GM21737 (cell line): ENCODE measurements around the gene PLCB1.

Experiments
- ATAC-seq: cut with Tn5 transposase; IDR thresholded peaks from one replicate; pipeline ENCODE4 v1.9.1; 2021; ENCODE audit warnings: mild to moderate bottlenecking, moderate library complexity; ENCODE audit not compliant: unreplicated experiment

Gene PLCB1

DNA sequence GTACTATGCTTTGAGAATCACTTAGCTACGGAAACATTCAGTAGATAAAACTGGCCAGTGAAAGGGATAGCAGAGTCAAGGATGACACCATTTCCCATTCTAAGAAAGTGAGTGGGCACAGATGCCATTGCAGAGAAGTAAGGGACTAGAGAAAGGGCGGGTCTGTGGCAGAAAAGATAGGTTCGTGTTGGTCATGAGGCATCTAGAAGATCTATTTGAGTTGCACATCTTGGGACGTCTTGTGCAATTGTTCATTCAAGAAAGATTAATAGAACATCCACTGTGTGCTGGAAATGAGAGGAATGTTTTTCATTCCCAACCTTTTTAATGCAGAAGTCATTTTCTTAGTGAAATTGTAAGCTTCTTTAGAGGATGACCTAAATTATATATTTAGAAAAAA lies 161.7 kb downstream of the PLCB1 start:
- no peak for ATAC-seq

DNA sequence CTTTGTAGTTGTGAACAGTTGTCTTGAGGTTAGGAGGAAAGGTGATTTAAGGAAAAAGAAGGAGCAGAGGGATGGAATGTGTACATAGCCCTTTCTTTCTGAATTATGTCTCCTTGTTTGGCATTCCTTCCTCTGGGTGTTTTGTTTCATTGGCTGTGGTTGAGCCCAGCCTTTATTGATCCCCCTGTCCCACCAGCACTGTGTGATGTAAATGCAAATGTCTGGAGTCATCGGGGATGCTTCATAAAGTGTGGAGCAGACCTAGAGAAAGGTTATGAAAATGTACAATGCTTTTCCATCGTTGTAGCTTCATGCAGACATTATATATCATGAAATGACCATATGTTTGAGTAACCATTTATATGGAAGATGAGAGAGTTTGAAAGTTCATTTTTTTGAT lies 164.5 kb downstream of the PLCB1 start:
- no peak for ATAC-seq

DNA sequence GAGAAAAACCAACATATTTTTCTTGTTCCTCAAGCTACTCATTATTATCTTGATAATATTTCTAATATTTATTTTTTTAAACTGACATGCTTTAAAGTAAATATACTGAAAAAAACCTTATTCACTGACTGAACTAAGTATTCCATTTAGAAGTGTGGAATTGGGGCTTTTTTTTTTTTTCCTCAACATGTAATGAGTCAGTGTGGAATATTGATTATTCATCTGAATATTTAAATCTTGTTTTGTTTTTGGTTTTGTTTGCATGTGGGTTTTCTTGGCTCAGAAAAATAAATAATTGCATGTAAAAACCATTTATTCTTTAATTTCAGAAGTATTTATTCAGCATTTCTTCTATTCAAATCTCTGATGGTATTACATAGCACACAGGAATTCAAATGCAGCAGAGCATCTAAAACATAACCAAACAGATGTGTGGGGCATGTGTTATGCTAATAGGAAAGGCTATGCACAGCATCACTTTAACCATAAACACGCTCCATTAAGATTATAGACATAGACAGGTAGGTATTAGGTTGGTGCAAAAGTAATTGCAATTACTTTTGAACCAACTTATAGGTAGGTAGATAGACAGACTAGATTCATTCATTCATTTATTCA lies 166.5 kb downstream of the PLCB1 start:
- no peak for ATAC-seq

DNA sequence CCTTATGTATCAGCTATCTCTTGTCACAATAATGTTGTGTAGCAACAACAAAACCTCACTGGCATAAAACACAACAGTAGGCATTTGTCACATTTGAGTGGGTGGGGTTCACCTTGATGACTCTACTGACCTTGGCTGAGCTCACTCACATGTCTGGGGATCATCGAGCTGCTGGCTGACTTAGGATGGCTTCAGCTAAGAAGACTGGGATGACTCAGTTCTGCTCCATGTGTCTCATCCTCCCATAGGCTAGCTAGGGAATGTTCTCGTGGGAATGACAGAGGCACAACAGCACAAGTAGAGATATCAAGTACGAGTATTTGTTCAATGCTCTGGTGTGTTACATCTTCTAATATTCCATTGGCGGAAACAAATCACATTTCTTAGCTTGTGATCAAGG lies 167.9 kb downstream of the PLCB1 start:
- no peak for ATAC-seq

DNA sequence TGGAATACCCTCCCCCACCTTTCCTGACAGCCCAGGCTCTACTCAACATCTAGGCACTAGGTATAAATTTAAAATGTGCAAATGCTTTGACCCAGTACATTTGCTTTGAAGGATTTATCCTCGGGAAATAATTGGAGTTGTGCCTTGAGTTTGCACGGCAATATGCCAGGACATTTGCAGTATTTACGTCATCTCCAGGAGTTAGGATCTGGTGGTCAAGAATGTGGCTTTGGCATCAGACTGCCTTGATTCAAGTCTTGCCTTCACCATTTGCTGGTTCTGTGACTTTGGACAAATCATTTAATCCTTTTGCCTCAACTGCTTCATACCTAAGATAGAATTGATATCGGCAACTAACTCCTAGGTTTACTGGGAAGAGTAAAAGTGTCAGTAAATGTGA lies 169.6 kb downstream of the PLCB1 start:
- ATAC-seq, result no peak

DNA sequence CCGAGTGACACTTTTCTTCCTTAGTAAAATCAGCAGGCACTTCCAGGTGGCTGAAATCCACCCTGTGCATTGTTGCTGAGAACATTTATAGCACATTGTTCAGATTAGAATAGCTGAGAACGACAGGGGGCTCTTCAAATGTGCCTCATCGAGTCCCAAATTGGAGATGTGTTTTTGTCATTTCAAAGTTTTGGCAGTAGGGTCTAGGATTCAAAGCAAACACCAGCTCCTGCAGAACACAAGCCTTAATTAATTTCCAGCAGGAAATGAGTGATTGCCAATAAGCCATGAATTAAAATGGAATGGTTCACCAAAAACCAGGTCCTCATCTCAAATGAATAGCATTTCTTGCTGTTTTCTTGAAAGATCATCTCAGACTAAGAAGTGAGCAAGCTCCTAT lies 171.6 kb downstream of the PLCB1 start:
- ATAC-seq, result no peak

DNA sequence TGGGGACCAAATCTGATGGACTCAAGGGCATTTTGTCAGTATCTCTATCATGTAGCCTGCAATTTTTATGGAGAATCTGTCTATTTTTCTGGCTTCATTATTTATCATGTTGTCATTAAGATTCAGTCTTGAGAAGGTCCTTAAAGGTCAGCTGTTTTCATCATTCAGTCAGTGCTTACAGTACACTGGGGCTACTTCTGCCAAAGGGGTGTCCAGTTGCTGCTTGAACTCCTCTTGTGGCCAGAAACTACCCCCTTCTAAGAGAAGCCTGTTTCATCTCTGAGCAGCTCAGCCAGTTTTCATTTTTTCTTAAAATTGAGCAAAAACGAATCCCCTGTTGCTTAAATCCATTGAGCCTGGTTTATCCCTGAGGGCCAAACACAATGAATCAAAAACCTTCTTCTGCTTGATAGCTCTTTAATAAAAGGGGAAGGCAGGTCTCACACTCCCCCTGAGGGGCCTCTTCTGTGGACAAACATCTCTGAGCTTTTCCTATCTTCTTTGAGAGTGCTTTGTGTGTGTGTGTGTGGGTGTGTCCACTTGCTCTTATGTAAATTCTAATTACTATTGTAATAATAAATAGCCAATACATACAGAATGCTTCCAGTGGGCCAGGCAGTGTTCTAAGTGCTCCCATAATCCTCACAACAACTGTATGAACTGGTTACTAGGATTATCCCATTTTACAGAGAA lies 172.2 kb downstream of the PLCB1 start:
- ATAC-seq, result no peak

DNA sequence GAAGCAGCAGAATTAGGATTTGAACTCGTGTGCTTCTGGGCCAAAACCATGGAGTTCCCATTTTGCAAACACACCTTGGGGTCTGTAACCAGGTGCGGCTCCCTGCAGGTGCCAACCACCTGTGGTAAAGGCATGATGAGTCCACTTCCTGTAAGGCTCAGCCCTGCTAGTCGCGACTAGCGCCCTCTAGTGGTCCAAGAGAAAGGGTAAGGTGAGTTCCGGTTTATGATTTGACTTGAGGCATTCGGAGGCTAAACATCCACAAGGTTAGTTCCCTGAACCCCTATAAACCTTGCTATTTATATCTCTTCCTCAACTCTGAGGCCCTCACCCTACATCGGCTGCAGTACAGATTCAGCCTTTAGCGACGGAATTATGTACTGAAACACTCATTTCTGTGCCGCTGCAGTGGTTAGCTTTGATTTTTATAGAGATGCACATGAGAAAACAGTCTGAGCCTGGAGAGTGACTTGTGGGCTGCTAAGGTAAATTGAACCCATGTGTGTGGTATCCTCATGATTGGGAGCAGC lies 173.4 kb downstream of the PLCB1 start:
- ATAC-seq, result peak; percentile 90

DNA sequence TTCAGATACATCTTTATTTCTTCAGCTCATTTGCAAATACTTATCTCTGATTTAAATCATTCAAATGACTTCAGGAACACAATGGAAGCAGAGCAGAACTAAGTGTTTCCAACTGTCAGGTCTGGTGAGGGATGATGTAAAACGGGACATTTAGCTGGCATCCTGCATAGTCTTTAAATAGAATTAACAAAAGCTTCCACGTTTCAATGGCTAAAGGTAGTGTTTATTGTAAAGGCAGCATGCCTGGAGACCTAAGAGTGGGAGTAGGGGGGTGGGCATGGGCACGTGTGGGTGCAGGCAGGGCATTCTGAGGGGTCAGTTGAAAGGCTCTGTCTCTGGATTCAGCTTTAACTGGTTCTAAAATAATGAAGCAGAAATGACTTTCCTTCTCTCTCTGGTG lies 174.9 kb downstream of the PLCB1 start:
- ATAC-seq, result no peak

DNA sequence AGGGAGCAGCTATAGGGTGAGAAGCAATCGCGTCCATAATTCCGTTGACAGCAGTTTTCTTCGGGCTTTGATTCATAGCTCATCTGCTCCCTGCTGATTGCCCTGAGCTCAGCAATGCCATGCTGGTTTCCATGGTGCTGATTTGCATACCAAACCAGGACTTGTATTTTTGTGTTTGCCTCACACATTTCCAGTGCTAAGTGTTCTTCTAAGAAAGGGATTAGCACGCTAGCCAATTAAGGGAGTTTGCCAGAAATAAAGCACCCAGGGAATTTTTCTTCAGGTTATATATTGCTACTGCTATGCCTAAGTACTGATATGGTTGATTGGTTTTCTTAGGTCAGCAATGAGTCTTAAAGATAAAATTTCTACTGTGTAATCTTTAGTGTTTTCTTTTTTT lies 177.6 kb downstream of the PLCB1 start:
- ATAC-seq, result no peak

DNA sequence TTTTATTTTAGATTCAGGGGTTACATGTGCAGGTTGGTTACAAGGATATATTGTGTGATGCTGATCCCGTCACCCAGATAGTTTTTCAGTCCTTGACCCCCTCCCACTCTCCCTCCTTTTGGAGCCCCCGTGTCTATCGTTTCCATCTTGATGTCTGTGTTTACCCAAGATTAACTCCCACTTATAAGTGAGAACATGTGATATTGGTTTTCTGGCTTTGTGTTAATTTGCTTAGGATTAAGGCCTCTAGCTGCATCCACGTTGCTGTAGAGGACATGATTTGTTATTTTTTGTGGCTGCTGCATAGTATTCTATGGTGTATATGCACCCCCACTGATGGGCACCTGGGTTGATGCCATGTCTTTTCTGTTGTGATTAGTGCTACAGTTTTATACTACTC lies 178.6 kb downstream of the PLCB1 start:
- no peak for ATAC-seq

DNA sequence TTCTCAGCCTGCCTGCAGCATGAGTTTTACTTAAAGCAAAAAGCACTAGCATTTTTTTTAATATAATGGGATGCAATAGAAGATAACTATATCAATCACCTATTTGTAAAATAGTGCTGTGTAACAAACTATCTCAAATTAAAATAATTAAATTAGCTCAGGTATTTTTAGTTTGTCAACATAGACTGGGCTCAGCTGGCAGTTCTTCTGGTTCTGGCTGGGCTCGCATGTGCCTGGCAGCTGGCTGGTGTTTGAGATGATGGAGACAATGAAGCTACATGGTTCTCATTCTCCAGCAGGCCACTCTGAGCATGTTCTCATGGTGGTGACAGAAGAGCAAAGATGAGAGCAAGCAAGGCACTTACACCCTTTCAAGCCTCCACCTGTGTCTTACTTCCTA lies 181.0 kb downstream of the PLCB1 start:
- no peak for ATAC-seq

DNA sequence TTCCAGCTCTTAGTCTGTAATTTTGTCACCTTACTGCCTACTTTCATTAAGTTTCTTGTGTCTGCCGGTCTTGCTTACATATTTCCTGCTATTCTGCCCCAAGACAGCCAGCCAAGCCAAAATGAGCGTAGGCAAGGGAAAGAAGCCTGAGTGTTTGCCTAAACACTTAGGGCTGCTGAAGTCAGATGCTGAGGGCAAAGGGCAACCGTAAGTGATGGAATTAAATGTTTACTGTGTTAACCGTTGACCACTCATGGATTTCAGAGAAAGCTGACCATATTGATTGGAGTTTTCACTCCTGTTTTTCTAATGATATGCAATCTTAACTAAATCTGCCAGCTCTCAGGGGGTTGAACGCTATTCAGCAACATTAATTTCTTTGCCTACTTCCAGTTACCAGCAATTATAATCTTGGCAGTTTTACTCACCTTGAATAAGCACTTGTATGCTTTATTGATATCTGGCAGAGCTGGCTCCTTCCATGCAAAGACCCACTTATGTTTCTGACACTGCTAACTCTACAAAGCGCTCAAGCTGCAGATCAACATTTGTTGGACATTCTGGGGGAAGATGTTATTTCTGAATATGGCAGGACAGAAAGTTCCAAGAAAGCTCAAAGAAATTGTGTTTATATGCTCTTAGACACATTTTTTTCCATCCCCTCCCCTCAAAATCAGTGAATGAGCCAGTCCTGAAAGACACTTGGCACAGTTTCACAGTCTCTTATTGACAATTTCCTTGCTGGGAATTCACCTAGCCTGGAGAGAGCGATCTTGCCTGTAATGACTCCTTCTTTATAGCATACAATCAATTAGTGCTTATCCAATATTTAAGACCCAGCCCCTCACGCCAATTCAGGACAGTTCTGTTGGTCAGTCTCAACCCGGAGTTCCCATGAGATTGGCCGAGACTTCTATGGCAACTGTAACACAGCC lies 183.8 kb downstream of the PLCB1 start:
- no peak for ATAC-seq

DNA sequence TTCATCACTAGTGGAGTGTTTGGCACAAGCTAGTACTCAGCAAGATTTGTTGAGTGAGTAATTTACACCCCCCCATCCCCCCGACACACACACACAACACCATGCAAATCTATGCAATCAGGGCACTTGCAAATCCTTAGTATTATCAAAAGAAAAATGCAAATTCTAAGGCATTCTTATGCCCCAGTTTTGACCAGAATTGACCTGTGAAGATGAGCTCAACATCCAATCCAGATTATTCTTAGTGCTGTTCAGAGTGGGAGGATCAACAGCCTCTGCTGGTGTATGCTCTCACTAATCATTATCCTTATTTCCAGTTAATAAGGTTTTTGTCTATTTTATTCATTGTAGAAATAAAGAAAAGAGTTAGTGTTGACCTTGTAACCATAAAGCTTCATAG lies 185.4 kb downstream of the PLCB1 start:
- no peak for ATAC-seq

DNA sequence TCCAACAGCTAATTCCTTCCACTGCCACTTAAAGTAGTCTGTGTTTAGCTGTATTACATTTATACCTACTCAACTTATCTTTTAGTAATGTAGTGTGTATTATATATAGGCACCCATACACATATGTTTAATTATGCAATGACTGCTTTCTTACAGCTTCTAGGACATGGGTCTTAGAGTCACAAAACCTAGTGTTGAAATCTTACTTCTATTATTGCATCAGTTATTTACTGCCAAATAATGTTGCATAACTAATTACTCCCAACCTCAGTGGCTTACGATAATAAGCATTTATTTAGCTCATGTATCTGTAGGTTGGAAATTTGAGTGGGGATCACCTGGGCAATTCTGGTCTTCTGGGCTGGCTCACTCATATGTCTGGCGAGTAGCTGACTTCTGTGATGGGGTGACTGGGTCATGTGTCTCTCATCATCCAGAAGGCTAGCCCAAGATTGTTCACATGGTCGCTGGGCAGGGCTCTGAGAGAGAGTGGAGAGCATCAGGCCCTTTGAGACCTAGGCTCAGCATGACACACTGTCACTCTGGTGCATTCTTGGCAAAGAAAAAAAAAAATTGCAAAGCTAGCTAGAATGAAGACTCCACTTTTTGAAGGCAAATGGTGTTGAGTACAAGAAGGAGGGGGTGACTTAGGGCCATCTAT lies 187.0 kb downstream of the PLCB1 start:
- ATAC-seq, result no peak

DNA sequence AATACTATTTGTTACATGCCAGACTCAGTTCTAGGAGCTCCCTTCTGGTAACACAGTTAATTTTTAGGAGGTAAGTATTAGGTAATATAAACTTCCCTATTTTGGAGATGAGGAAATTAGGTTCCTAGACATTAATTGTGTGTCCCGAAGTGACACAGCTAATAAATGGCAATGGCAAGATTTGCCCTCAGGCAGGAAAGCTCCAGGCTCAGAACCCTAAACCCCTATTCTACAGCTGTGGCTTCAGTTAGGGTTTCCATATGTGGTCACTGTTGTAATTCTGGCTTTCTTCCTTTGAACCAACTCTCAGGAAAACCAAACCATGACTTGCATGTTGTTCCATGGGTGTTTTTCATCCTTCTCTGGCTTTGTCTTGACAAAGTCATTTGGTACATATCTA lies 188.2 kb downstream of the PLCB1 start:
- ATAC-seq, result no peak

DNA sequence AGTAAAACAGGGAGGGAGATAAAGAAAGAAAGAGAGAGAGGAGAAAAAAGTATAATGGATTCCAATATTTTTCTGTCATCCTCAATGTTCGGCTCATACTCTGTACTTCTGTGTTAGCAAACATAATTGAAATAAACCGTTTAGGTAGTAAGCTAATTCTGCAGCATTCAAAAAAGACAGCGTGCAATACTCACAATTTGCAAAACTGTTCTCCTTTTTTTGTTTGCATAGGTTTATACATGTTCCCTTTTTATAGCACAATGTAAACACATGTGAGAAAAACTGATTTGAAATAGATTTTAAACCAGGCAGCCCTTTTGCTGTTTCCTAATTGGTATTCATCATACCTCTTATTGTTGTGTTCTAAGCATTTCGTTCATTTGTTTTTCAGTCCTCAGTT lies 188.9 kb downstream of the PLCB1 start:
- no peak for ATAC-seq

DNA sequence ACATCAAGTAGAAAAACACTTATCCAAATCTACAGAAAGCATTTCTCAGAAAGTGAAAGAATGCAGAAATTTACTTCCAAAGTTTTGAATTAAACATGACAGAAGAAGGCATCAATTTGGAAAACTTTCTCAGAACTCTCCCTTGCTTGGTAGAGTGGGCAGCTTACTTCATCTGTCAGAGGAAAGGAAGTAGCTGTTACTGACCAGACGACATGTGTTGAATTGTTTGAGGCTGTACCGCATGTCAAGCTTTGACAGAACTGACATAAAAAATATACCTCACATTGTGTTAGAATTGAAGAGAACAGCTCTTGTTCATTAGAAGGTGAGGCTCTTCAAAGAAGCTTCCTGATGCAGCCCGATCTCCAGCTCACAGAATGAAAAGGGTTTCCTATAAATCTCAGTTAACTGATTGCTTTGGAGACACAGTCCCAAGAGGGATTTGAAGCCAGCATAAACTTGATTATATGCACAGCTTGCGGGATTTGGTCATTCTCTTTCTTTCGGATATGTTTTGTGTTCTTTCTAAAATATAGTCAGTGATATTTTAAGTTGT lies 190.7 kb downstream of the PLCB1 start:
- no peak for ATAC-seq

DNA sequence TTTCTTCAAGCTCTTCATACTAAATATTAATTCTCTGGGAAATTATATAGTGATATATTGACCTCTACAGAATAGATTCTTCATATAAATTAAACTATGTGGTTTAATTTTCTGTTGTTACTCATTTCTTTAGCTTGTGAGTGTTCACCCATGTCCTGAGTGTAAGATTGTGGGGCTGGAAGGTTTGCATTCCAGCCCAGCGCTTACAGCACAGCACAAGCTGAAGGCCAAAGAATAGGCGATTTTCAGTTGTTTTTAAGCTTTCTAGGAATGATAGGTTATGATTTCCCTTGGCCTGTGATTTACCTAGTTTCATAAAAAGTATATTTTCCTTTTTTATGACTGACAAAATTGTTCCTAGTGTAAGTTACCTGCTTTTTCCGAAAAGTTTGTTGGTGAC lies 194.1 kb downstream of the PLCB1 start:
- ATAC-seq, result no peak

DNA sequence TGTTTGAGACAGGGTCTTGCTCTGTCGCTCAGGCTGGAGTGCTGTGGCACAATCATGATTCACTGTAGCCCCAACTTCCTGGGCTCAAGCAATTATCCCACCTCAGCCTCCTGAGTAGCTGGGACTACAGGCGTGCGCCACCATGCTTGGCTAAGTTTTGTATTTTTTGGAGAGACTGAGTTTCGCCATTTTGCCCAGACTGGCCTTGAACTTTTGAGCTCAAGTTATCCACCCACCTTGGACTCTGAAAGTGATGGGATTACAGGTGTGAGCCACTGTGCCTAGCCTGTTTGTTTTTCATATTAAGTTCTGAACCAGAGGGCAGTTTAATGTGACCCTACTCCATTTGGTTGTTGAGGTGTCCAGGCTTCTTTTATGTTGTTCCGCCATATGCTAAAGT lies 194.8 kb downstream of the PLCB1 start:
- ATAC-seq, result no peak

DNA sequence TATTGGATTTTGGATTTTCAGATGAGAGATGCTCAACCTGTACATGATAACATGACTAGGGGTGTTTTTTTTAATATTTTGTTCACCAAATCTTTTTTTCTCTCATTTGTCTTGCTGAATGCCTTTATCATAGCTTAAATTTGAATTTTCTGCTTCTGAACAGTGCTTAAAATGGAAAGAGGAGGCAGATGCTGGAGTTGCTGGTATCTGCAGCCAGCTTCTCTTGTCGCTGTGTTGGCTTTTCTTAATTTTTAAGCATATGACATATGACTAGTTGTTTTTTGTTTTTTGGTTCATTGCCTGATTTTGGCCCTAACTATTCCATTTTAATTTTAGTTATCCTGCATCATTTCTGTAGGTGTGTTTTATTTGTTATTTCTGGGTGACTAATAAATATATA lies 196.1 kb downstream of the PLCB1 start:
- ATAC-seq, result no peak
